Measurements from ENCODE around the gene RARA.

DNA sequence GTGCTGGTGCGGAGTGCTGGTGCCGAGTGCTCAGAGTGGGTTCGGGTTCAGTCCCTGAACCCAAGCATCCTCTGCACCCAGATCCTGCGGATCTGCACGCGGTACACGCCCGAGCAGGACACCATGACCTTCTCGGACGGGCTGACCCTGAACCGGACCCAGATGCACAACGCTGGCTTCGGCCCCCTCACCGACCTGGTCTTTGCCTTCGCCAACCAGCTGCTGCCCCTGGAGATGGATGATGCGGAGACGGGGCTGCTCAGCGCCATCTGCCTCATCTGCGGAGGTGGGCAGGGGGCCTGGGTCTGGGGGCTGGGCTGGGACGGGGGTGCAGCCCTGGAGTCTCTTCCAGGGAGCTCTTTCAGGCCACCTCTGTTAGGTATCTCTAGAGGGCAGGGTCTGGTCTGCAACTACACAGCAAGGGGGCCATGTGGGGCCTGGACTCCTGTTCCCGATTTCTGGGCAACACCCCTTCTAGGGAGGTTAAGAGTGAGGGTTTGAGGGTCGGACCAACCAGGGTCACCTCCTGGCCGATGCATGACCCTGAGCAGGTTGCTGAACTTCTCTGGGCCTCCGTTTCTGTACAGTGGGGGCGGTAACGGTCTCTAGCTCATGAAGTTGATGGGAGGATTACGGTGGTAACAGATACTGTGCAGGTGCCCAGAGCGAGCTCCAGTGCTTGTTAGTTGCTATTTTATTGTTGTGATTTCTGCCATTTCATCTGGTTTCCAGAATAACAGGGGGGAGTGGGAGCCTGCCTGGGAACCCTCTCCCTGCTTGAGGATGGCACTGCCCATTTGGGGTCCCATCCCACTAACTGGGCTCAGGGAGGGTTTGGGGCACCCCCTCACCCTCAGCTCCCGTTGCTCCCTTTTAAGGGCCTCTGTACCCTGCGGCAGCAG lies 45.5 kb downstream of the RARA start:
- TF ChIP-seq, protein P1, sequence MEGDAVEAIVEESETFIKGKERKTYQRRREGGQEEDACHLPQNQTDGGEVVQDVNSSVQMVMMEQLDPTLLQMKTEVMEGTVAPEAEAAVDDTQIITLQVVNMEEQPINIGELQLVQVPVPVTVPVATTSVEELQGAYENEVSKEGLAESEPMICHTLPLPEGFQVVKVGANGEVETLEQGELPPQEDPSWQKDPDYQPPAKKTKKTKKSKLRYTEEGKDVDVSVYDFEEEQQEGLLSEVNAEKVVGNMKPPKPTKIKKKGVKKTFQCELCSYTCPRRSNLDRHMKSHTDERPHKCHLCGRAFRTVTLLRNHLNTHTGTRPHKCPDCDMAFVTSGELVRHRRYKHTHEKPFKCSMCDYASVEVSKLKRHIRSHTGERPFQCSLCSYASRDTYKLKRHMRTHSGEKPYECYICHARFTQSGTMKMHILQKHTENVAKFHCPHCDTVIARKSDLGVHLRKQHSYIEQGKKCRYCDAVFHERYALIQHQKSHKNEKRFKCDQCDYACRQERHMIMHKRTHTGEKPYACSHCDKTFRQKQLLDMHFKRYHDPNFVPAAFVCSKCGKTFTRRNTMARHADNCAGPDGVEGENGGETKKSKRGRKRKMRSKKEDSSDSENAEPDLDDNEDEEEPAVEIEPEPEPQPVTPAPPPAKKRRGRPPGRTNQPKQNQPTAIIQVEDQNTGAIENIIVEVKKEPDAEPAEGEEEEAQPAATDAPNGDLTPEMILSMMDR (IDR thresholded peaks at IDR 0.05) = no peak
- no peak for TF ChIP-seq POLR2A (IDR thresholded peaks at IDR 0.05)
